DND-41 (cell line): ENCODE measurements around the gene LPAR3.

Experiments
- ATAC-seq: fragments of 200-7000 bp; cut with Tn5 transposase; 3 replicates; pipeline ENCODE4 v1.9.1; 2021; ENCODE audit warnings: low read depth; ENCODE audit not compliant: insufficient read depth
- DNase-seq: peaks from one replicate; pipeline ENCODE4 v3.0.0-alpha.2; 2020
- H2AFZ ChIP-seq: 2 replicates; pipeline ENCODE4 v1.6.0; 2012; ENCODE audit warnings: low read depth, low read length
- H3K27ac ChIP-seq: 2 replicates; pipeline ENCODE4 v1.5.1; 2012; ENCODE audit warnings: low read length, inconsistent platforms
- H3K27me3 ChIP-seq: fragments of 200-600 bp; sonication (generic); 2 replicates; pipeline ENCODE4 v1.6.0; 2012; ENCODE audit warnings: low read length, mild to moderate bottlenecking, inconsistent platforms; ENCODE audit not compliant: insufficient read depth, poor library complexity
- H3K36me3 ChIP-seq: 2 replicates; pipeline ENCODE4 v1.5.1; 2012; ENCODE audit warnings: low read length, inconsistent platforms; ENCODE audit not compliant: insufficient read depth
- H3K4me1 ChIP-seq: 2 replicates; pipeline ENCODE4 v1.5.1; 2012; ENCODE audit warnings: mild to moderate bottlenecking, low read length; ENCODE audit not compliant: insufficient read depth
- H3K4me2 ChIP-seq: 2 replicates; pipeline ENCODE4 v1.6.0; 2012; ENCODE audit warnings: mild to moderate bottlenecking, moderate library complexity, low read length, inconsistent platforms; ENCODE audit not compliant: insufficient read depth
- H3K4me3 ChIP-seq, 2 experiments: fragments of 200-600 bp in 1 of 2; shearing (Covaris generic) in 1 of 2; 2 replicates each; pipeline ENCODE4 v1.5.1; 2012 to 2016; ENCODE audit warnings: inconsistent platforms in 2 of 2, low read length in 2 of 2, mild to moderate bottlenecking in 2 of 2, low read depth in 1 of 2, moderate library complexity in 1 of 2
- H3K79me2 ChIP-seq: 2 replicates; pipeline ENCODE4 v1.6.0; 2012; ENCODE audit warnings: low read length, inconsistent platforms; ENCODE audit not compliant: insufficient read depth
- H3K9ac ChIP-seq: 2 replicates; pipeline ENCODE4 v1.6.0; 2012; ENCODE audit warnings: low read depth, mild to moderate bottlenecking, inconsistent platforms, low read length, moderate library complexity
- H3K9me3 ChIP-seq: 2 replicates; pipeline ENCODE4 v1.5.1; 2012; ENCODE audit warnings: low read length, moderate library complexity, mild to moderate bottlenecking, inconsistent platforms; ENCODE audit not compliant: insufficient read depth, severe bottlenecking
- H4K20me1 ChIP-seq: 2 replicates; pipeline ENCODE4 v1.6.0; 2012; ENCODE audit warnings: low read length; ENCODE audit not compliant: insufficient read depth
- EZH2 ChIP-seq: IDR thresholded peaks from 3 replicates; pipeline ENCODE4 v1.6.1; 2012; ENCODE audit warnings: borderline replicate concordance, low read depth, mild to moderate bottlenecking, moderate library complexity, low read length, inconsistent platforms; ENCODE audit not compliant: severe bottlenecking
- TF ChIP-seq, protein P1 (sequence below): IDR thresholded peaks from 2 replicates; pipeline ENCODE4 v1.5.1; 2012; ENCODE audit warnings: borderline replicate concordance, low read length, moderate library complexity, mild to moderate bottlenecking; ENCODE audit not compliant: poor library complexity, severe bottlenecking; ENCODE audit errors: extremely low read depth

The LPAR3 gene

DNA sequence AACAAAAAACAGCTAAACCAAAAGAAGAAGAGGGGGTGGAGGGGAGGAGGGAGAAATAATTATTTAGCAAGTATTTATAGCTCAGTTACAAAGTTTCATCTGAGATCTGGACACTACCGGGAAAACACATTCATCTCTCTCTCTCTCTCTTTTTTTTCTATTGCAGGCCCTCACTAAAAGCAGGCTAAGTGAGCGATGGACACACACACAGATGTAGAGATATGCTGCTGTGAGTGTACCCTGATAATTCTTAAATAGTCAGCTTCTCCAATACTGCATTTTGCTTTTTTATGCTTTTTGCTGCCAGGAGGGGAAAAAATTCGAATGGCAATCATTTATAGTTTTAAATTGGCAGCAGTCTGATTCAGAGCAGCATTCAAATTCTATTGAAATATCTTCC is 65.0 kb downstream of the LPAR3 start:
- Histone ChIP-seq H3K27me3 (peaks cover 8% of the 10 kb centered on the region), H3K27ac (no peak overlapping the region), H3K9me3 (no peaks in the 10 kb centered on the region), H3K36me3 (no peaks in the 10 kb centered on the region), H3K9ac (no peak overlapping the region), H3K79me2 (no peaks in the 10 kb centered on the region), H3K4me1 (no peaks in the 10 kb centered on the region), H2AFZ (no peak overlapping the region), H3K4me3 (no peak overlapping the region), H4K20me1 (no peaks in the 10 kb centered on the region), H3K4me2 (no peak overlapping the region)
- ATAC-seq = no peak
- DNase-seq = no peak
- no peak for TF ChIP-seq EZH2
- TF ChIP-seq, protein P1, sequence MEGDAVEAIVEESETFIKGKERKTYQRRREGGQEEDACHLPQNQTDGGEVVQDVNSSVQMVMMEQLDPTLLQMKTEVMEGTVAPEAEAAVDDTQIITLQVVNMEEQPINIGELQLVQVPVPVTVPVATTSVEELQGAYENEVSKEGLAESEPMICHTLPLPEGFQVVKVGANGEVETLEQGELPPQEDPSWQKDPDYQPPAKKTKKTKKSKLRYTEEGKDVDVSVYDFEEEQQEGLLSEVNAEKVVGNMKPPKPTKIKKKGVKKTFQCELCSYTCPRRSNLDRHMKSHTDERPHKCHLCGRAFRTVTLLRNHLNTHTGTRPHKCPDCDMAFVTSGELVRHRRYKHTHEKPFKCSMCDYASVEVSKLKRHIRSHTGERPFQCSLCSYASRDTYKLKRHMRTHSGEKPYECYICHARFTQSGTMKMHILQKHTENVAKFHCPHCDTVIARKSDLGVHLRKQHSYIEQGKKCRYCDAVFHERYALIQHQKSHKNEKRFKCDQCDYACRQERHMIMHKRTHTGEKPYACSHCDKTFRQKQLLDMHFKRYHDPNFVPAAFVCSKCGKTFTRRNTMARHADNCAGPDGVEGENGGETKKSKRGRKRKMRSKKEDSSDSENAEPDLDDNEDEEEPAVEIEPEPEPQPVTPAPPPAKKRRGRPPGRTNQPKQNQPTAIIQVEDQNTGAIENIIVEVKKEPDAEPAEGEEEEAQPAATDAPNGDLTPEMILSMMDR = no peak

DNA sequence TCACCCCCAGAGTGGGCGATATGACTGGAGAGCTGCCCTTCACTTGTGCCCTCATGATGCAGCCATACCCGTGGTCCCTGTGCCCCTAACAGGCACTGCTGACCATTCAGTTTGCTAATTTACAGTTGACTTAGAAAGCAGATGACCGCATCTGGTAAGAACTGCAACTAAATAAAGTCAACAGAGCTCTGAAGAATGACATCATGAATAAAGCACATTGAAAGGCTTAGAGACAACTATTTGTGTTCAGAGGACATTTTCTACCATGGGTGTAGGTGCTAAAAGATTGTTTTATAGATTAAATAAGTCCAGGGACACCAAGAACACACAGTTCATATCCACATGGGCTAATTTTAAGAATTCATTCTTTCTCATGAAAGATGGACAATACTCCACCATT is 65.5 kb downstream of the LPAR3 start:
- no peak overlapping the region for H3K4me2 ChIP-seq
- no peaks in the 10 kb centered on the region for H3K79me2 ChIP-seq
- TF ChIP-seq EZH2 = no peak
- TF ChIP-seq, protein P1 = no peak
- H3K36me3 ChIP-seq = no peaks in the 10 kb centered on the region
- ATAC-seq (no peak), DNase-seq (no peak)
- no peaks in the 10 kb centered on the region for H3K4me1 ChIP-seq
- H3K4me3 ChIP-seq = no peak overlapping the region
- H4K20me1 ChIP-seq = no peaks in the 10 kb centered on the region
- no peak overlapping the region for H3K27ac ChIP-seq
- no peak overlapping the region for H3K9ac ChIP-seq
- no peaks in the 10 kb centered on the region for H3K9me3 ChIP-seq
- peaks cover 8% of the 10 kb centered on the region for H3K27me3 ChIP-seq
- no peak overlapping the region for H2AFZ ChIP-seq

DNA sequence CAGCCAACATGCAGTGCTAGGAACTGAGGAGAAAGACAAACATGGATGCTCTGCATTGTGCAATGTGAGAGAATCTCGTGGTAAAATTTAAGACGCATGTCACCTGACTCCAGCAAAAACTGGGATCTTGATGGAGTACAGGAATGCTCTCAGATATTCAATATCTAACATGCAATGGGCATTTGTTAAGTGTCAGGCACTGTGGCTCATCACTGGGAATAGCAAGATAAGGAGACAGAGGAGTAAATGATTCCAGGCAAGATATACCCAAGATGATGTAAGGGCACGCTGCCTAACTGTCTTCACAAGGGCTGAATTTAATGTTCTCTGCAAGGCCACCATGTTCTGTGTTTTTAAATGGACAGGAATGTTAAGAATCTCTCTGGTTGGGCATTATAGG is 67.8 kb downstream of the LPAR3 start:
- Histone ChIP-seq H3K4me1 (no peaks in the 10 kb centered on the region), H3K4me3 (no peak overlapping the region), H3K9me3 (no peaks in the 10 kb centered on the region), H3K27ac (no peak overlapping the region), H3K9ac (no peak overlapping the region), H3K4me2 (no peak overlapping the region), H4K20me1 (no peaks in the 10 kb centered on the region), H3K27me3 (peaks cover 8% of the 10 kb centered on the region), H3K79me2 (no peaks in the 10 kb centered on the region), H3K36me3 (no peaks in the 10 kb centered on the region), H2AFZ (no peak overlapping the region)
- no peak for DNase-seq
- TF ChIP-seq, protein P1 = no peak
- no peak for TF ChIP-seq EZH2
- ATAC-seq = no peak

DNA sequence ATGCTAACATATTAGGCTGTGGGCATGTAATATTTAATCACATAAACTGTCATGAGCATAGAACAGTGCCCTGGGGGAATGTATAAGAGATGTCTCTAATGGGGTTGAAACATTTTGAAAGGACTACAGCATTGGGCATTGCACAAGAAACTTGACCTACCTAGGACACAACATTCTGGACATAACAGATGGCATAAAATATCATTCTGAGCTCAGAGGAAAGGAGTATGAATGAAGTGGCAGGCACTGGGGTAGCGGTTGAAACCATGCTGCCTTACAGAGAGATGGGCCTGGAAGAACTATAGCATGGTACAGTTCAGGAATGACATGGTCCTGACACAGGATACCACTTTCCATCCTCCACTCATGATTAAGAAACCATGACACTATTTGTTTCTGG is 69.0 kb downstream of the LPAR3 start:
- Histone ChIP-seq H2AFZ (no peak overlapping the region), H3K4me3 (no peak overlapping the region), H3K36me3 (no peaks in the 10 kb centered on the region), H3K79me2 (no peaks in the 10 kb centered on the region), H3K4me1 (no peaks in the 10 kb centered on the region), H3K9me3 (no peaks in the 10 kb centered on the region), H3K27me3 (peaks cover 8% of the 10 kb centered on the region), H3K27ac (no peak overlapping the region), H3K9ac (no peak overlapping the region), H3K4me2 (no peak overlapping the region), H4K20me1 (no peaks in the 10 kb centered on the region)
- TF ChIP-seq, protein P1 = no peak
- no peak for TF ChIP-seq EZH2
- DNase-seq (no peak), ATAC-seq (no peak)
